Right forelimb (tissue), 1 donor: Measurements from ENCODE around the gene RPS6KA2.
A peak's percentile ranks its signal among the peaks of the same experiment; 100 is the strongest.

Experiments
- DNase-seq: peaks from one replicate; pipeline ENCODE4 v3.0.0-alpha.2; 2018

RPS6KA2 gene

DNA sequence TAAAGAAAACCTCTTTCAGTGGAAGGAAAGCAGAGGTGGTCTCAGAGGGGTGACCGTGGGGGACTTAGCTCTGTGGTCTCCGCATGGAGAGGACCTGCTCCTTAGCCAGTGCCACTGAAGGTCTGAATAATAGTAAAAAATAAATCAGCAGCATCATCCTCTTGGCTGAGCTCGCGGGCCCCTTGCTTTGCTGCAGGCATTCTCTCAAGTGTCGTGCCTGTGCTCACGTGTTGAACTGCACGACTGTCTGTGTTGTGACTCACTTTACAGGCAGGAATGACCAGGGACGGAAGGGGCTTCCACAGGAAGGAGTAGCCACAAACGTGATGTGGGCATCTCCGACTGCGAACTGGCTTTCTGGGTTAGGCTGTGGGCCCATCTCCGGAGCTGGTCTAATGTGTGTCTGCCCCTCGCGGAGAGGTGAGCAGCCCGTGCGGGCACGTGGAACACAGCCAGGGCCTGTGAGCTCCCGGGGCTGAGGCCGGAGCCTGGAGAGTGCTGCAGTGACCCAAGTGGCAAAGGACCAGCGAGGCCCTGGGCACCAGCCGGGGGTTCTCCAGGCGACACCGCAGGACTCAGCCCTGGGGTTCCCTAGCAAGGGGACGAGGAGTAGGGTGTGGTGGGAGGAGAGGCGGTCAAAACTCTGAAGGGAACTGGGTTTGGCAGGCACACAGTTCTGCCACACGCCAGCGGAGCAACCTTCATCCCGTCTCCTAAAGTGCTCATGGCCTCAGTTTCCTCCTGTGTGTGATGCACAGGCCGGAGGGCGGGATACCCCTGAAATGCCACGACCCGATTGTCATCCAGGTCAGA lies 129.8 kb downstream of the RPS6KA2 start:
- DNase-seq: no peak

DNA sequence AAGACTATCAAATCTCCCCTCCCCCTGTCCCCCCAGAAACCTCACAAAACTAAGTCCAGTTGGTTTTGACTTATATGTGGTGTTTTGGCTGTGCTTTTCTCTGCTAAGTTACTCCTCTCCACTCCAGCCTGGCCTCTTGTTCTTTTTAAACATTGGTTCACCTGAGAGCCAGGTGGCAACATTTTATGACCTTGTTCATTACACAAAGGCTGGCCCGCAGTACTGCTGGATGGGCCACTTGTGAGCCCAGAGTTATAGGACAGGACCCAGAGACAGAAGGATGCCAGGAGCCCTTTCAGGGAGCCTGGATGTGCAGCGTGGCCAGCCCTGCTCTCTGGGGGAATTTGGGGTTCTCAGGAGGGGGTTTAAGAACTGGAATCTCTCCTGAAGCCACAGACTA lies 130.6 kb downstream of the RPS6KA2 start:
- no peak for DNase-seq

DNA sequence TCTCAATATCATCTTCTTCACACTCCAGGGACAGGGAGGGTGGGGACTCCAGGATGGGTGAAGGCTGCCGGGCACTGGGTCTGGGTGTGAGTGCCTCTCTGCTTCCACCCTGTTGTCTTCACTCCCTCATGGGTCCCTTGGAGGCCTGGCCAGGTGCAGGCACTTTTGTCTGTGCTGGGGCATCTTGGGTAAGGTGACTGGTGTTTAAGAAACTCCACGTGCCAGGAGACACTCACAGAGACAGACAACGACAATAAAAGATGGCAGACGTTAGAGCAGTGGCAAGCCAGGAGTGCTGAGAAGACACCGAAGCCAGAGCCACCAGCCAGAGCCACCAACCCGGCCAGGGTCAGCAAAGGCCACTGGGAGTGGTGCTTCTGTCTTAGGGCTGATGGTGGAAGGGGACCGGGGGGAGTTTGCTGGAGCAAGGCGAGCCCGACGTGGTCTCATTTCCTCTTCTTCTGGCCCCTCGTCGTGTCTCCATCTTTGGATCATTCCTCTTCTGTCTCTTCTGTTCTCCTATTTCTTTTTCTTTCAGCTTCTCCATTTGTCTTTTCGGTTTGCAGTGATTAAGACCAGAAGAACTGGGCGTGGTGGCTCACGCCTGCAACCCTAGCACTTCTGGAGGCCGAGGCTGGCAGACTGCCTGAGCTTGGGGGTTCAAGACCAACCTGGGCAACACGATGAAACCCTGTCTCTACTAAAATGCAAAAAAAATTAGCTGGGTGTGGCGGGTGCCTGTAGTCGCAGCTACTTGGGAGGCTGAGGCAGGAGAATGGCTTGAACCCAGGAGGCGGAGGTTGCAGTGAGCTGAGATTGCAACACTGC lies 131.3 kb downstream of the RPS6KA2 start:
- no peak for DNase-seq

DNA sequence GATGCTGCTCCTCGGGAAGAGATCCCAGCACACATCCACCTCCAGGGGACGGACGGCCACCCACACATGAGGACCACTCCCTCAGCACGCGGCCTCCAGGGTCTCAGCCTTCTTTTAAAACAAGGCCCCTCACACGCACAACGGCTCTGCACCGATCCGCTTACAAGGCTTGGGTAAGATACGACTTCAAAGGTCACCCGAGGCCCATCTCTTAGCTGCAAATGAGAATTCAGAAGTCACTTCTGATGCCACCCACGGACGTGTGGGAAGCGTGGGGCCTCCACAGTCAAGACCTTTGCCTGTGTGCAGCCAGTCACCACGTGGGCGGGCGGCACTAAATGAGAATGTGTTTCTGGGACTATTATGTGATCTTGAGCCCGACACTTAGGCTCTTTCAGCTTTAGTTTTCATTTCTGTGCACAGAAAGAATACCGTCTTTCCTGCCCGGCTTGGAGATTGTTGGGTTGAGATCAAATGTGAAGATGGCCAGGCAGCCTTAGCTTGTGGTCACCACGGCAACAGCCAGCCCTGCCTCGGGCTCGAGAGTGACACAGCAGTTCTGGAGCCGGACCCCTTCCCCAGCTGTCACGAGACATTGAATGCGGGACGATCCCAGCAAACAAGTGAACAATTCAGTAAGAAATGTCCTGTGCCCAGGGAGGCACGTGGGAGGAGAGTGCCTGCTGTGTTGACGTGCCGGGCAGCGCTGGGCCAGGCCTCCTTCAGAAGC lies 132.1 kb downstream of the RPS6KA2 start:
- DNase-seq: no peak

DNA sequence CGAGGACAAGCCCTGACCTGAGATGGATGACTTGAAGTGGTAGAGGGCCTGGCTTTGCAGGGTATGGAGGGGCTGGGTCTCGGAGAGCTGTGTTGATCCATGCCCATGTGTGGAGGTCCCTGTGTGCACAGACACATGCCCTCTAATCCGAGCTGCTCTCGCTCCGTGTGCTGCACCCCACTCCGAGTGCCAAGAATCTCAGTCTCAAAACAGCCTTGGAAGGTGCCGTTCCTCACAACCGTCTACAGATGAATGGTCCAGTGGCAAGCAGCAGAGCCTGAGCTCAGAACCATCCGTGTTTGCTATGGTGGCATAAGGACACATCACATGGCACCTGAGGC lies 133.0 kb downstream of the RPS6KA2 start:
- no peak for DNase-seq

DNA sequence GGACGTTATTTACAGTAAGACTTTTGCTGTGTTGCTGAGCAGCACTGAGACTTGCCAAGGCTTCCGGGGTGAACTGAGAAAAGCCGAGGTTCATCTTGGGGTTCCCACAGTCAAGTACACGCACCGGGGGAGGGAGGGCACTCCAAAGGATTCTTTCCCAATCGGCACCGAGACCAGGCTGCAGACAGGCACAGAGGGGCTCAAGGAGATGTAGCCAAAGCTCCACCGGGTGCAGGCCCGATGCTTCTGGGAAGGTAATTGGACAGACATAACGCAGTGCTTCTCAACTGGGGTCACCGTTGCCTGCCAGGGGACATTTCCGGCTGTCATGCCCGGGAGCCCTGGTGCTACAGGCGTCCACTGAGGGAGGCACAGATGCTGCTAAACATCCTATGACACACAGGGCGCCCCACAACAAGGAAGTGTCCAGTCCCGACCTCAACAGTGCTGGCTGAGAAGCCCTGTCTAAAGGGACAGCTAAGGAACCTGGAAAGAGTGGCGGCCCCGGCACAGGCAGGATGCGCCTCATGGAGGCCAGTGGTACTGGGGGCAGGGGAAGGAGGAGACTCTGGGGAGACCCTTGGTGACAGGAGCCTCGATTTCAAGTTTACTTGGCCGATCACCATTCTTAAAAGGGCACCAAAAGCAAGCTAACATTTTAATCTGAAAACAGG lies 133.5 kb downstream of the RPS6KA2 start:
- no peak for DNase-seq

DNA sequence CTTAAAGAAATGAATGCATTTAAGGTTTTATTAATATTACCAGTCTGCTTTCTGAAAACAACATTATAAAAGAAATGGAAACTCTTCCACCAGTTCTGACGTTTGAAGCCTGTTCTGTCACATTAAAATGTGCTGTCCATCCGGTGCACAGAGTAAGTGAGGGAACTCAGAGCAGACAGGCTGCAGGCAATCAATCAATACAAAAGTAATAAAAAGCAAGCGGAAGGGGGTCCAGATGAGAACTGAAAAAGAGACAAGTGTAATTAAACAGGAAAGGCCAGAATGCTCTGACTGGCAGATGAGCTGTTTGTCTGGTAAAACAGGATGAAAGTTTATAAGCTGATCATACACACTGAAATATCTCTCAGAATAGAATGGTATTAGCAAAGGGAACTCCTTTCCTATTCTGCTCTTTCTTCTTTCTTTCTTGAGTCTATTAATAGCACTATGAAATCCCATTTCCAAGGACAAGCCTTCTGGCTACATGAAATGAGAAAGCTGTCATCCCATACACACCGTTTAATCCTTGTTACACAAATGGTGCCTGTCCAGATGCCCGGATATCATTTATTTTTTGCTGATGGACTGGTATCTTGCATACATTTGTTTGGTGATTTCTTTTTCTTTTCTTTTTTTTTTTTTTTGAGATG lies 134.8 kb downstream of the RPS6KA2 start:
- no peak for DNase-seq

DNA sequence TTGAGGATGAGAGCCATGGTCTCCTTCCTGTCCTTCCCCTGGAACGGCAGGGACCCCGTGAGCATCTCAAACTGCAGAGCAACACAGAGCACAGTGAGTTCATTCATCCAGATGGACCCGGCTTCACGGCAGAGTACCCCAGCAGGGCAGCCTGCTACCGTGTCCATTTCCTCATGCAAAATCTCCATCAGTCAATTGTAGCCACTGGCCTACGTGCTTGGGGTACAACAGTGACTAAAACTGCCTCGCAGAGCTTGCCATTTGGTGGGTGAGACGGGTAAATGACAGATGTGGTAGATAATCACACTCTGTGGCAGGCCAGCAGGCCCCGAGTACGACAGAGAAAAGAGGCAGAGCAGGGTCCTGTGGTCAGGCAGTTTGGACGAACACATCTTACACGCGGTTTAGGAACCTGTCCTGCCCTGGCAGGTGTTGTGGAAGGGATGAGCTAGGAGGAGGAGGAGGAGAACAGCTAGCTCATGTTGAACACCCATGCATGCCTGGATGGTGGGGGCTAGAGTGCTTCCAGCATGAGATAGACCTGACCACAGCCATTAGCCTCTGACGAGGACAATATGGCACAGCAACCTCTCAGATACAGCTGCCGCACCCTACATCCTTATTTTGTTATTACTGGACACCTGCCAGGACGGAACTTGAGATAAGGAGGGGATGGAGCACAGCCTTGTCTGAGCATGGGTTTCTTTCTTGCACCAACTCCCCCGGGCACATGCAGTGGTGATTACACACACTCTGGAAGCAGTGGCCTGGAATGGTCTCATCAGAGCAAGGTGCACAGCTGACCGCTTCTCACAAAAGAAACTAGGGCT lies 136.2 kb downstream of the RPS6KA2 start:
- DNase-seq: no peak

DNA sequence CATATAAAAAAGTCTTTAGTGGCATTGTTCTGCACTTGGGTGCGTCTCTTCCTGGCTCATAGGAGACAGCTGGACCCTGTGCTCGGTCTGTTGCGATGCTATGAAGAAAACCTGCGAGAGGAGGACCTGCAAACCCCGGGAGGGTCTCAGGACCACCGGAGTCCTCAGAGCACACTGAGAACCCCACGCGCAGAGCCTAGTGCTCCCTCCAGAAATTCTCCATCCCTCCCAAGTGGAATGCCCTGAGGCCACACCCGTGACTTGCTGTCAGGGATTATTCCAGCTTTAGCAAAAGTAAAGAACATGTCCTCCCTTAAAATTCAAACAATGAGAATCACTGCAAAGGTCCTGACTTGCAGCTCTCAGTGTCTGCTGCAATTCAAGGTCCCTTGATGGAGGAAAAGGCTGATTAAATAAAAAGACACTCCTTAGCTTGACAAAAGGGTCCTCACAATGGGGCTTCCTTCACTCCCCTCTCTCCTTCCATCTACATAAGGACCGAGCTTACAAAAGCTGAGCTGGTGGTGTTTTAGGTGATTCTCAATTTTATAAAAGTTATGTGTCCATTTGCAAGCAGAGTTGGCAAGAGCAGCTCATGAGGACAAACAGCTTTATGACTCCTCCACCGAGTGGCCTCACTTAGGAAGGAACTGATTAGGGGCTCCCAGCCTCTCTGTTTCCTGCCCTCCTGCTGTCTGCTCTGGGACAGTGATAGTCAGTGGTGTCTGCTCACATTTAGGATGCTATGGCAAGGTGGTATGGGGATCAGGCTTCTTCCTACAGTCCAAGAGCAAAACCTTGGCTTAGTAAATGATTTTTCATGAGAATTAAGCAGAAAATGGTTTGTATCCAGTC lies 137.5 kb downstream of the RPS6KA2 start:
- no peak for DNase-seq

DNA sequence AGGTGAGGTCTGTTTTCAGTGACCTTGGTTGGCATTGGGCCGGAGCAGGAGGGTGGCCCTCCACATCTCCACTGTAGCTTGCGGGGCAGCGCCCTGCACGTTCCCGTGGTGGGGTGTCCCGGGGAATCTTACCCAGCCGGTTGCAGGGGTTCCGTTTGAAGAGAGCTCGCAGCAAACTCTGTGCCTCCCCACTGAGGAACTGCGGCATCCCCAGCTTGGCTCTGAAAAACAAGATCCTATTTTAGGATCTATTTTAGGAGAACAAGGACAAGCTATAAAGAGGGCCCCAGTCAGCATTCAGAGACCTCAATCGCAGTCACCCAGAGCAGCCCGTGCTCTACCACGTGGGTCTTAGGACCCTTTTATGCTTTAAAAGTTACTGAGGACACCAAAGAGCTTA lies 138.3 kb downstream of the RPS6KA2 start:
- DNase-seq: no peak

DNA sequence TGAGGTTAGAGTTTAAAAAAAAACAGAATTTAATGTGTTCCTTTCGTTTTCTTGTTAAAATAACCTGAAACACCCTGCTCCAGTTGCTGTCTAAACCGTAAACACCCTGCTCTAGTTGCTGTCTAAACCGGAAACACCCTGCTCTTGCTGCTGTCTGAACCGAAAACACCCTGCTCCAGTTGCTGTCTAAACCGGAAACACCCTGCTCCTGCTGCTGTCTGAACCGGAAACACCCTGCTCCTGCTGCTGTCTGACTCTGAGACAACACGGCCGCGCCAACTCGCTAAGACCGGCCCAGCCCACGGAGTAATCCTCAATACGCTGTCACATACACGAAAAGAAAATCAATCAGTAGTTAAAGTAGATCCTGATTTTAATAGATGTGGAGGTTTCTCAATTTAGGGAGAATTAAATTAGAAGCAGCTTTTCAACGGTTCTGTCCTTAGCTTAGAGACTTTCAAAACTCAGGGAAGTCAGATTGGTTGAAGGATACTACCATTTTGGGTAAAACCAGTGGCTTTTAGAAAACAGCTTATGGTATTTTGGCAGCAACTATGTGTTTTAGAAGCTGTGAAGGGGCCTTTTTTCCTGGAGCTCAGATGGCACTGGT lies 138.9 kb downstream of the RPS6KA2 start:
- peak; percentile 50 for DNase-seq

DNA sequence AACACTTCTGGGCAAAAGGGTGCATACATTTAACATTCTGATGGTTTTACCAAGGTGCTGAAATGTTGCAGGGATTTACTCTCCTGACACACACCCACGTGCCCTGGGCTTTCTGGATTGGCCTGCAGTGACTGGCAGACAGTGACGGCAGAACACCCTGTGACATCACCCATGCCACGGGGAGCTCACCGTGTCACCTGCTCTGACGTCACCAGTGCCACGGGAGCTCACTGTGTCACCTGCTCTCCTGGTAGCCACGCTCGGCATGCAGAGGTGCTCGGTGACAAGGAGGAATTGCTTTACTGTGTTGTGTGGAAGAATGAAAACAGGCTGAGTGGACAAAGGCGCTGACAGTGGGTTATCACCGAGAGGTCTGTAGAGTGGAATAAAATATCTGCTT lies 139.9 kb downstream of the RPS6KA2 start:
- DNase-seq: no peak

DNA sequence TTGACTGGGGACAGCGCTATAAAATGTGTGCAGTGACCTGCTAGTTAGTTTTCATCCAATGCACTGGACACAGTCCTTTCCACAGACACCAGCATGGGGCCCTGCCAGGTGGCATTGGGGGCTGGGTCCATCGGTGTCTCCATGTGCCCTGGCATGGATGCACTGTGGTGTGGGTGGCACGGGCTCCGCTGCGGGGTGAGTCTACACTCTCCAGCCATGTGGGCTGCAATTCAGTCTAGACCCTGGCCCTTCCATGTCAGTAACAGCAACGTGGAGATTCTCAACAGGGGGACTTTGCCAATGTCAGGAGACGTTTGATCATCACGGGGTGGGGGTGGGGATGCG lies 140.5 kb downstream of the RPS6KA2 start:
- DNase-seq: no peak

DNA sequence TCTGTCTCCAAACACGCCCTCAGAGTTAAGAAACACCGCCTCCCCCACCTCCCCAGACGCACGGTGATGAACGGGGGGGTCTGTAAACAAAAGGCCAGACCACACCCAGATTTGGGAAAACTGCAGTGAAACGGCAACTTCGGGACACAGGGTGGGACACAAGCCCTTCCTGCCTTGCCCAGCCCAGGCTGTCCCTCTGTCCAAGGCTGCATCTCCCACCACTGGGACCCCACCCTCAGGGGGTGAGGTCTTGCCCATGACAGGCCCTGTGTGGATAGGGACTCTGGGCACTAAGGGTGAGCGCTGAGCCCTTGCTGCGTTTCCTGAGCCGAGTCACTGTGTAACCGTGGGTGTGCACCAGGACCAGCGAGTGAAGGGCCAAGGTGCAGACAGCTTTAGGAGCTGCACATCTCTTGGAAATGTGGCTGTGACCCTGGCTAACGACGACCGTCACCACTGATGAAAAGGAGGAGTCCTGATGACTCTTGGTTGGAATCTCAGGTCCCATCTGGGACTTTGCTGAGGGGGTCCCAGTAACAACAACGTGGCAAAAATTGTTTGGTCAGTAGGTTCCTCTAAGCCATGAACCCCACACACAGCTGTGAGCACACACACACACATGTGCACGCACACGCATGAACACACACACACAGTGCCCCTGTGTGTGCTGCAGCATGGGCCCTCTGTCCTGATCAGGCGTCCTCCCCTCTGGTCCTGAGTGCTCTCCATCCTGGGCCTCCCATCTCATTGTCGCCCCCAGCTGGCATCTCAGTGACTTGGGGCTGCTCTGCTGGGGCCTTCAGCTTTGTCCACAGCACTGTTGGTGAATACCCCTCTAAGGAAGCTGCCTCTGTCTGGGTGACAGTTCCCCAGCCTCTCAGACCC lies 141.2 kb downstream of the RPS6KA2 start:
- no peak for DNase-seq

DNA sequence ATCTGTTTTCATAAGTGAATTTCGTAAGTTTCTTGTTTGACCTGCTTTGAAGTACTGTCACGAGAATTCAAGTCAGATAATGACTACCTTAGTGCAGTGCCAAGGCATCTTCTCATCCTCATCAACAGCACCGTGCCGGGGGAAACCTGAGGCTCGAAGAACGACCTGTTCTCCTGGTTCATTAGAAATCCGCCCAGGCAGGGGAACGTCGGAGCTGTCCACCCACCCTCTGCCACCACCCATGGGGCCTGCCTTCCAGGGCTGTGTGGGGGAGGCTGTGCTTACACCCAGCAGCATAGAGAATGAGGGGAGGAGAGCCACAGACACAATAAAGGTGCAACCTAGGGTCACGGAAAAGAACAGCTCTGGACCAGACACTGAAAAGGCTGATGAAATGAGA lies 142.2 kb downstream of the RPS6KA2 start:
- DNase-seq: no peak

DNA sequence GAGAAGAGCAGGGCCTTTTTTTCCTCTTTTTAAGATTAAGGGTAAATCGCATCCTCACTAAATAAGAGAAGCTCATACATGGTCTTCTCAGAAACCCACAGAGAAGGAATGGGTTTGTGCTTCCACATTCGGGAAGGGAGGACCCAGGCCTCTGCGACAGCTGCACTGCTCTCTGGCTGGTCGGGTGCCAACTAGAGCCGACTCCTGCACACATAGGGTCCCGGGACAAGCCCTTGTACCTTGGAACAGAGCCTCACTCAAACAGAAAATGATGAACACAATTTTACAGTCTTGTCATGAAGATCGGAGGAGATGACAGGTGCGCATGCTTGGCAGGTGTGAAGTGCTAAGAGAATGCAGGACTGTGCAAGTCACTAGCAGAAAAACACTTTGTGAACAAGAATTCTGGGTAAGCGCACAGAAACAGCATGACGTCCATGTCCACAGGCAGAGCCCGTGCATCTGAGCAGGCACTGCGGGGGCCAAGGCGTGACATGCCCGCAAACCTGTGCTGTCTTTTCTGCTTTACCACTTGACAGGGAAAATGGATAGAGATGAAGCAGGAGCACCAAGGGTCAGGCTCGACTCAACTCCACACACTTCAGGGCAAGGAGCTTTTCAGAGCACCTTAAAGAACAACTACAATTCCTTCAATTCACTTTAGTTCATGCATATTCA lies 143.3 kb downstream of the RPS6KA2 start:
- peak; percentile 52 for DNase-seq

DNA sequence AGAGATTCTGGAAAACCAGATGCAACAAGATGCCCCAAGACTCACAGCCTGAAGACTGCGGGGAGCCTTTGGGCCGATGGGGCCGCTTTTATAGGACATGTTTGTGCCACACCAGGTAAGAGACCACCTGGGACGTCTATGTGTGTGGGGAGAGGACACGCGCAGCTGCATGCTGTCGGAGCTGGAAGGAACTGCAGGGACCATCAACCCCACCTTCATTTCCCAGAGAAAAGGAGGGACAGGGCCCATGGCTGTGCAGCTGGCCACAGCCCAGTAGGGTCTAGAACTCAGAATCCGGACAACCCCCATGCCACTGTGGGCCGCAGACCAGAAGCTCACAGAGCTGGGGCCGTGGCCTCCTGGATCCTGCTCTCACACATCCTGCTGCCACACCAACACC lies 144.0 kb downstream of the RPS6KA2 start:
- no peak for DNase-seq

DNA sequence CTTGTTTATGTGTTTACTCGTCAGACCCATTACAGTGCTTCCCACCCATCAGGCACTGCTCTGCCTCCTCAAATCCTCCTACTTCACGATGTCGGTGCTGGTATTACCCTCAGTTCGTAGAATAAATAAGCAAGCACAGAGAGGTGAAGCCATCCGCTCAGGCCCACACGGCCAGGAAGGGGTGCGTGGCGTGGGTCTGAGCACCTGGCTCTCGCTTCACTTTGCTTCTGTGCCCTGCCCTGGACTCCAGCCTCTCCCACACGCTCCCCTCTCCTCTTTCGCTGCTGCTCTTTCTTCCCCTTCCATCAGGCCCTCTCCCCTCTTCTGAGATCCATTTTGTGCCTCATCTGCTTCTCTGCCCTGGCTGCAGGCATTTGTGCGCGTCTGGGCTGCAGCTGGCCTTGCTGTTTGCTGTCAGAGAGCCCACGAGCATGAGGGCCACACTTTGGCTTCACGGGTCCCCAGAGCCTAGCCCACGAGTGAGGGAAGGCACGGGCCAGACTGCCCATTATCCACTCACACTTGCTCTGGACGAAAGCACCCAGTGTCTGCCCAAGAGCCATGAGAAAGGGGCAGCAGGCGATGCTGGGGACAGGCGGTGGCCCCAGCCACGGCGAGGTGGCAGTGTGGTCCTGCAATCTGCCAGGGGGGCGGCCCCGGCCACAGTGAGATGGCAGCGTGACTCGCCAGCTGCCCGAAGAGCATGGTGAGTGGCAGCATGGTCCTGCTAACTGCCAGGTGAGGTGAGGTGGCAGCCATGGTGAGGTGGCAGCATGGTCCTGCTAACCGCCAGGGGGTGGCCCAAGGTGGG lies 148.1 kb downstream of the RPS6KA2 start:
- no peak for DNase-seq
